Spinal cord (tissue), 10 donors: ENCODE results near the gene KCNQ5. TPM values are rescaled to one million over a fixed set of nuclear protein-coding genes. Genes with fewer than 3 reads are reported as not detected.
A peak's percentile ranks its signal among the peaks of the same experiment; 100 is the strongest.
"Not testable (repeated sequence)": the region's sequence is repeated elsewhere in the genome, so short reads cannot be mapped to it uniquely, and the experiment has no call there.

ENCODE experiments used
- DNase-seq, 6 donors: peaks; one replicate each; pipeline versions ENCODE4 v3.0.0 to v3.0.0-alpha.2; 2013 to 2015; ENCODE audit warnings: low spot score in 6 of 6, low read depth in 4 of 6
- H3K27ac ChIP-seq: one replicate; pipeline ENCODE4 v1.5.1; 2013; ENCODE audit warnings: low read depth, low read length, control low read depth
- H3K27me3 ChIP-seq: one replicate; pipeline ENCODE4 v1.6.1; 2013; ENCODE audit warnings: low read length; ENCODE audit not compliant: control insufficient read depth, insufficient read depth
- H3K36me3 ChIP-seq: one replicate; pipeline ENCODE4 v1.6.1; 2013; ENCODE audit warnings: low read length; ENCODE audit not compliant: control insufficient read depth, insufficient read depth
- H3K4me1 ChIP-seq: one replicate; pipeline ENCODE4 v1.6.1; 2013; ENCODE audit warnings: low read length; ENCODE audit not compliant: control insufficient read depth, insufficient read depth
- H3K4me3 ChIP-seq: one replicate; pipeline ENCODE4 v1.5.1; 2013; ENCODE audit warnings: low read depth, low read length, control low read depth
- H3K9me3 ChIP-seq: one replicate; pipeline ENCODE4 v1.6.1; 2013; ENCODE audit warnings: low read length; ENCODE audit not compliant: control insufficient read depth, insufficient read depth
- WGBS: methylation state at CpG from one replicate; pipeline ENCODE4 v1.1.5; 2013; ENCODE audit warnings: missing lambda C conversion rate; ENCODE audit not compliant: insufficient coverage; 5-methylcytosine and 5-hydroxymethylcytosine counted together
- long read RNA-seq, 4 donors: transcript quantifications; one replicate each; lab custom pipeline, GENCODE V29; 2026
- polyA plus RNA-seq, 2 donors: library from polyadenylated mRNA; unstranded; fragments of 120-200 nt; gene quantifications; one replicate each; pipeline ENCODE4 v1.2.1, GENCODE V29; 2013; ENCODE audit not compliant: insufficient read length in 2 of 2
- total RNA-seq, 2 donors: library from RNA; depleted of rRNA in 1 of 2; stranded (reverse); fragments of 120-200 nt in 1 of 2; fragments of >200 nt in 1 of 2; gene quantifications; one replicate each; pipeline versions ENCODE4 v1.2.3 to v1.2.4, GENCODE V29; 2013 to 2014
- donor health status: healthy.

Gene KCNQ5
- total RNA-seq (1 to 10 TPM; 2.4 to 9.2 TPM), polyA plus RNA-seq (1 to 10 TPM; 5.9 to 7.1 TPM)
- long read RNA-seq, donor 1: 0 reads
- long read RNA-seq, donor 2: 0 reads
- long read RNA-seq, donor 3: 0 reads
- long read RNA-seq, donor 4: 0 reads

DNA sequence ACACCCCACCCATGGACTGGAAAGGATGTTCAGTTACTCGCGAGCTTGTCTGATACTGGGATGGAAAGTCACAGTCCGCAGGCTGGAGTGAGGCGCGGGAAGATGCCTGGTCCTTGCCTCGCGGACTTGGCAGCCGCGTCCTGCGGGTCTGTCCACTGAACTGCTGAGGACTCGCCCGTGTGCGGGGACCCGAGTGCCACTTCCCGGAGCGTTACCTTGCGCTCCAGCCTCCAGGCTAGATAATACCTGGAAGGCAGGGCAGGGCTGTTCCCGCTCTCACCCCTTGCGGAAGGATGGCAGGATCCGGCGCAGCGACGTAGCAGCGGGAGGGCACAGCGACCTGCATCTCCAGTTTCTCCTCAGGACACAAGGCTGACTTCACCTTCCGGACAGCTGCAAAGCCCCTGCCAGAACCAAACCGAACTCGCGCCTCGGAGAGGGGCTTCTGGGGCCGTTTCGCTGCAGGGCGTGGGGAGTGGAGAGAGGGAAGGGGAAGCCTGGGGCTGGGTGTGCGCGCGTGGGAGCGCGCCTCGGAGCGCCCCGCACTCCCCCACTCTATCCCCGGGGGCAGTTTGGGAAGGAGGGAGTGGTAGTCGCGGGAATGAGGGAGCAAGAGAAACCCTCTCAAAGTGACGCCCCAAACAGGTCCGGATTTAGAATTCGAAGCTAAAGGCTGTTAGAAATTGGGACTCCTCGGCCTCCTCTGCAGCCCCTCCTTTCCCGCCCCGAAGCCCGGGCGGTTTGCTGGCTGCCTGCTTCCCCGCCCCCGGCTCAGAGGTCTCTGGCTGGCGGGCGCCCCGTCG, at the start of gene KCNQ5:
KCNQ5 (plus strand) TSS at position 774 of the 803 bp plus-strand sequence.
- Histone ChIP-seq H3K4me1 (peaks cover 34% of the 10 kb centered on the region), H3K4me3 (peak within 1 kb of the TSS; percentile 60), H3K27ac (peak within 1 kb of the TSS; percentile 15), H3K27me3 (peaks cover 21% of the 10 kb centered on the region), H3K9me3 (no peaks in the 10 kb centered on the region), H3K36me3 (no peaks in the 10 kb centered on the region)
- WGBS: under 1% methylated on average over 48 of the region's 58 CpGs
- DNase-seq: peak in 3 of 6 donors; percentile 19 to 48 (median 46)

DNA sequence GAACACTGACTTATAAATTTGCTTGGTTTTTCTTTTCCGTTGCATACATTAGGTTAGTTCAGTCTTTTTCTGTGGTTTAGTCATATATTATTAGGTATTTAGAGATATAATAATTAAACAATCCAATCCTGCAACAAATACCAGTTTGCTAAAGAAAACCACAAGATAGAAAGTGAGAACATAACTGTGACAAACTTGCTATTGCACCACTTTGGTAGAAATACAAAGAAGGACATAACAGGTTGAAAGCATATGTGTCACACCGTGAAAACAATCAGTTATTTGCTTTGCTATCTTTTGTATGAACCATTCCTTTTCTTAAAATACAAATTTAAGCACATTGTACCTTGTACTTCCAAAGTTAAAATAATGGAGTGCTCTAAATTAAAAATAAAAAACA, 42.0 kb upstream of the KCNQ5 start:
- no peak for DNase-seq
- WGBS: no CpG with 5 or more reads among the region's 2 CpGs
- no peak overlapping the region for H3K27ac ChIP-seq
- H3K4me3 ChIP-seq: no peak overlapping the region
- no peaks in the 10 kb centered on the region for H3K36me3 ChIP-seq
- no peaks in the 10 kb centered on the region for H3K27me3 ChIP-seq
- no peaks in the 10 kb centered on the region for H3K9me3 ChIP-seq
- H3K4me1 ChIP-seq: no peaks in the 10 kb centered on the region

DNA sequence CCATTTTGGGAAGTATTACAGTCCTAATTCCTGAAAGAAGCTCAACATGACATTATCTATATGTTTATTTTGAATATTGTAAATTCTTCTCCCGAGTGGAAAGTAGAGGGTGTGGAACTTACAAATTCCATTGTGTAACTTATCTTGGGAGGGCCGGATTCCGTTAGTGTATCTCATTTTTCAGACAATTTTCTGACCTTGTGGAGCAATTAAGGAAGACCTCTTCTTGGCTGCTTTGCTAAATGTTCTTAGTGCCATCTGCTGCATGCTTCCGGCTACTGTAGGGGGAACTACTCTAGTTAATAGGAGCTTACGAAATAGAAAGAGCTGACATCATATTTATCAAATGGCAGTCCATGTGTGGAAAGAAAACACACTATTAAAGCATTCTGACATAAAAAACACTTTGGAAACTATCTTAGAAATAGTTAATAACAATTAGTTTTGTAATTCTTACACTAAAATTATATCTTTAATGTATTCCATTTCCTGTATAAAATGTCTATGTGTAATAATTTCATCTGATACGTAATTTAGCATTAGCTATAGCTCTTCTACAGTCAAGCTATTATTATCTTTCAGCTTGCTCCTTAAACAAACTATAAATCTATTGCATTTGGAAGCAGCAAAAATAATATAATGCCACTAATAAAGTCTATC, 41.5 kb upstream of the KCNQ5 start:
- Histone ChIP-seq H3K4me1 (no peaks in the 10 kb centered on the region), H3K36me3 (no peaks in the 10 kb centered on the region), H3K4me3 (no peak overlapping the region), H3K9me3 (no peaks in the 10 kb centered on the region), H3K27ac (no peak overlapping the region), H3K27me3 (no peaks in the 10 kb centered on the region)
- 11% methylated on average over 2 of the region's 6 CpGs for WGBS
- DNase-seq: peak in 3 of 6 donors; percentile 25 to 83 (median 55)

DNA sequence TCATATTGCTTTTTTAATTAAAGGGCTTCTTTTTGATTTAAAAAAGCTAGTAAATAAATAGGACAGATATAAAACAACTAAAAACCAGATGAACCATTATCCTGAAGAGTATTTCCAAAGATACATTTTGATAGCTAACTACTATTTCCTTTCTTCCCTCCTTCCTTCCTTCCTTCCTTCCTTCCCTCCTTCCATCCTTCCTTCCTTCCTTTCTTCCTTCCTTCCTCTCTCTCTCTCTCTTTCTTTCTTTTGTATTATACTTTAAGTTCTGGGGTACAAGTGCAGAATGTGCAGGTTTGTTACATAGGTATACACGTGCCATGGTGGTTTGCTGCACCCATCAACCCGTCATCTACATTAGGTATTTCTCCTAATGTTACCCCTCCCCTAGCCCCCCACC, 40.9 kb upstream of the KCNQ5 start:
- not testable (repeated sequence) for H3K4me1 ChIP-seq, H3K4me3 ChIP-seq, H3K27me3 ChIP-seq, DNase-seq, H3K36me3 ChIP-seq, H3K9me3 ChIP-seq, H3K27ac ChIP-seq
- WGBS: 80% methylated on average over 1 of the region's 2 CpGs

DNA sequence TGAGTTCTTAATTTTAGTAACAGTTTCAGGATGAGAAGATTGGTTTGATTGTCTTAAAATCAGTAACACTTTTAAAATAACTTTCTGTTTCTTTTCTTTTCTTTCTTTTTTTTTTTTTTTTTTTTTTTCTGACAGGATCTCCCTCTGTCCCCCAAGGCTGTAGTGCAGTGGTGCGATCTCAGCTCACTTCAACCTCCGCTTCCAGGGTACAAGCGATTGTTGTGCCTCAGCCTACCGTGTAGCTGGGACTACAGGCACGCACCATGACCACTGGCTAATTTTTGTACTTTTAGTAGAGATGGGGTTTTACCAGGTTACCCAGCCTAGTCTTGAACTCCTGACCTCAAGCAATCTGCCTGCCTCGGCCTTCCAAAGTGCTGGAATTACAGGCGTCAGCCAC, 33.7 kb upstream of the KCNQ5 start:
- WGBS: 100% methylated on average over 1 of the region's 7 CpGs
- no peak for DNase-seq

DNA sequence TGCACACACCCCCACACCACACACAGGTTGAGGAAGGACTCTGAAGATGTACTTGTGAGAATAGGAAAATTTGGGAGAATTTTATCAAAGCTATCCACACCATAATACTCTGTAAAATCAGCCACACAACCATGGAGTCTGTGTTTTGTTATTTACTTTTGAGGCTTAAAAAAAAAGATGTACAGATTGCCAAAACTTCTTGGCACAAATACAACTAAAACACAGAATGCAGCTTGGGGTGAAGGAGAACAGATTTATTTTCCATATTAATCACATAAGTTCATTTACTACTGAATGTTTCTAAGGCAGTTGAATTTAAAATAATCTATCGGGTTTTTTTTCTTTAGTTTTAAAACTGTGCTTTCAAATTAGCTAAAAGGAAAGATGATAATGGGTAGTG, 32.8 kb upstream of the KCNQ5 start:
- no peaks in the 10 kb centered on the region for H3K36me3 ChIP-seq
- peaks cover 3% of the 10 kb centered on the region for H3K4me1 ChIP-seq
- H3K9me3 ChIP-seq: no peaks in the 10 kb centered on the region
- no CpG with 5 or more reads among the region's 1 CpG for WGBS
- DNase-seq: peak in 2 of 6 donors; percentile 5 to 69
- no peaks in the 10 kb centered on the region for H3K27me3 ChIP-seq
- no peak overlapping the region for H3K4me3 ChIP-seq
- H3K27ac ChIP-seq: no peak overlapping the region

More for the DNA sequence above, 33.7 kb upstream of the KCNQ5 start:
- no peaks in the 10 kb centered on the region for H3K9me3 ChIP-seq
- peaks cover 3% of the 10 kb centered on the region for H3K4me1 ChIP-seq
- no peak overlapping the region for H3K4me3 ChIP-seq
- H3K27ac ChIP-seq: no peak overlapping the region
- no peaks in the 10 kb centered on the region for H3K27me3 ChIP-seq
- H3K36me3 ChIP-seq: no peaks in the 10 kb centered on the region

DNA sequence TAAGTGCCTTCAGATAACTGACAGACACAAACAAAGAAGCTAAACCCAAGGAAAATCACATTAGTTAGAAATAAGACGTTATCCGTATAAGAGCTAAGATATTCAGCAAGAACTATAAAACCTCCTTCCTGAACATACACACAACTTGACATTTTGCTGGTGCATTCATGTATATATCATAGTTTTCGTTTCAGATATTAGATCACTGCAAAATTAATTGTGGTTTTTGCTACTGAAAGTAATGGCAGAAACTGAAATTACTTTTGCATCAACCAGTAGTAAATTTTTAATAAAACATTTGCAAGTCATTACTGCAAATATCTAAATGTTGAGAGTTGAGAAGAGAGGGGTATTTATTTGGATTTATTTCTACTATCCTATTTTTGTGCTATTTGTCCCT, 26.1 kb upstream of the KCNQ5 start:
- no peaks in the 10 kb centered on the region for H3K27me3 ChIP-seq
- H3K4me1 ChIP-seq: no peaks in the 10 kb centered on the region
- no peaks in the 10 kb centered on the region for H3K36me3 ChIP-seq
- no peak for DNase-seq
- no peak overlapping the region for H3K27ac ChIP-seq
- H3K9me3 ChIP-seq: no peaks in the 10 kb centered on the region
- no CpG with 5 or more reads among the region's 3 CpGs for WGBS
- no peak overlapping the region for H3K4me3 ChIP-seq

DNA sequence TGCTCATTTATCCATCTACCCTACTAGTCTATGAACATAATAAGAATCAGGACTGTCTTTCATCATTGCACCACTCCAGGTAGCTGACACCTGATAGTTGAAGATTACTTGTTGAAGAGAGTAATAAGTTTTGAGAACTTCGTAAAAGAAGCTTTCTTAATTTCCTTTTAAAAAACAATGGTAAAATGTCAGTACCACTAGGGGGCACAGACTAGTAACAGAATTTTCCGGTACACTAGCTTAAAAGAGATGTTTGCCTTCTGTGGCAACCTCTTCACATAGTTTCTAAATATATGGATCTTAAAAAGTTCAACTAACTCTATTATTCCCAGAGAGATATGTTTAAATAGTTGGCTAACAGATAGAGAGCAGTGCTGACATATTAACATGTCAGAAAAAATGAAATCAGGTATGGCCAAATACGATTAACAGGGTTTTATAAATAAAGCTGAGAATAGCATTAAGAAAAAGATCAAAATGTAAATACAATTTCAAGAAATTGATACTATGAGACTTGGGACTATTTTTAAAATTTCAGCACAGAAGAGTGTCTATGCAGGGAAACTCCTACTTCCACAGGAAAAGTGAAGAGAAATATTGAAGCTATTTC, 5.4 kb upstream of the KCNQ5 start:
- Histone ChIP-seq H3K4me1 (peaks cover 19% of the 10 kb centered on the region), H3K27ac (no peak overlapping the region), H3K4me3 (no peak overlapping the region), H3K36me3 (no peaks in the 10 kb centered on the region), H3K27me3 (peaks cover 8% of the 10 kb centered on the region), H3K9me3 (no peaks in the 10 kb centered on the region)
- DNase-seq: peak in 2 of 6 donors; percentile 58 to 61
- no CpG with 5 or more reads among the region's 3 CpGs for WGBS

DNA sequence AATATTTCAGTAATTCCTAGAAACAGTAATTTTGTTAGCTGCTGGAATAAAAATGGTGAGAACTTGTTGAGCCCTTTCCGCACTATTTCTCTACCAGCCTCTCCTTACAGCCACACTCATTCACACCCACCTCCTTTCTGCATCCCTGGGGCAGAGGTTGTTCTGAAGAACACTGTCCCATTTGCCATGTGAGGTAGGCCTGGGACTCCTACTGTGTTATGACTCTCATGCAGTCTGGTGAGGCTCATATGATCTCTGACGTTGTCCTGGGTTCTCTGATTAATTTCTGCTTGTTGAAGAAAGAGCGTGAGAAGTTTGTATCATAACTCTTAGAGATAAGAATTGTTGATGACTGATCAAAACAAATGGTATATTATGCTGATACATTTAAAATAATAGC, 4.1 kb upstream of the KCNQ5 start:
- Histone ChIP-seq H3K27me3 (peaks cover 14% of the 10 kb centered on the region), H3K9me3 (no peaks in the 10 kb centered on the region), H3K4me1 (peaks cover 28% of the 10 kb centered on the region), H3K4me3 (no peak overlapping the region), H3K36me3 (no peaks in the 10 kb centered on the region), H3K27ac (no peak overlapping the region)
- DNase-seq: no peak
- 60% methylated on average over 1 of the region's 3 CpGs for WGBS
